ENCODE results near the gene HEXD. TPM values are rescaled to one million over a fixed set of nuclear protein-coding genes. Genes with fewer than 3 reads are reported as not detected.

The HEXD gene
- total RNA-seq, 2 experiments from 2014 or later, result 87.9 to 93.2 TPM

GRCh38 chr17:82446649-82447048 is 28.5 kb downstream of the HEXD start:
- Histone ChIP-seq H3K9me3 (ENCODE audit: low read length) (no peaks in the 10 kb centered on the region), H2AFZ (ENCODE audit: low read length) (no peak overlapping the region), H4K20me1 (ENCODE audit: insufficient read depth, low read length) (peaks cover 3% of the 10 kb centered on the region), H3K27ac (ENCODE audit: low read depth, low read length, poor library complexity, severe bottlenecking) (no peak overlapping the region), H3K9me2 (ENCODE audit: insufficient read depth, low read length) (no peaks in the 10 kb centered on the region), H3K79me2 (ENCODE audit: insufficient read depth, low read depth, low read length) (peaks cover 39% of the 10 kb centered on the region), H3K4me3 (ENCODE audit: low read depth, low read length, poor library complexity, severe bottlenecking) (no peak overlapping the region), H3K4me2 (ENCODE audit: low read length) (no peak overlapping the region), H3K36me3 (ENCODE audit: insufficient read depth, low read length) (peaks cover 74% of the 10 kb centered on the region), H3K4me1 (ENCODE audit: insufficient read depth, low read length, poor library complexity, severe bottlenecking) (peaks cover 39% of the 10 kb centered on the region)
- intact Hi-C loops (cut with micrococcal nuclease; ENCODE audit: unreplicated experiment), result no loop called here
- ChIA-PET CTCF (ENCODE audit: unreplicated experiment) (no interaction called here), POLR2A (interaction anchor here (0.6 kb wide), 1 partner anchor 53 kb away, joined by 3 read pairs; no protein-coding TSS in a partner anchor)
- BruUV-seq (replicated peaks), result no TSS peak
- DNase-seq (ENCODE audit: low spot score), result no peak
- TF ChIP-seq EZH2phosphoT487 (IDR thresholded peaks at IDR 0.05; ENCODE audit: borderline replicate concordance, low read depth, low read length) (no peak), CTCF (conservative IDR thresholded peaks at IDR 0.05; ENCODE audit: low read length) (no peak)

- Histone ChIP-seq H3K4me1 (ENCODE audit: insufficient read depth, low read length, poor library complexity, severe bottlenecking) (peaks cover 40% of the 10 kb centered on the region), H2AFZ (ENCODE audit: low read length) (no peak overlapping the region), H3K9me2 (ENCODE audit: insufficient read depth, low read length) (no peaks in the 10 kb centered on the region), H4K20me1 (ENCODE audit: insufficient read depth, low read length) (peaks cover 3% of the 10 kb centered on the region), H3K4me2 (ENCODE audit: low read length) (peak overlapping the region; percentile 59), H3K9me3 (ENCODE audit: low read length) (peaks cover 11% of the 10 kb centered on the region; the same call in 1 of the 2 replicates), H3K79me2 (ENCODE audit: insufficient read depth, low read depth, low read length) (peaks cover 39% of the 10 kb centered on the region), H3K36me3 (ENCODE audit: insufficient read depth, low read length) (peaks cover 61% of the 10 kb centered on the region), H3K4me3 (ENCODE audit: low read depth, low read length, poor library complexity, severe bottlenecking) (peak overlapping the region; percentile 53), H3K27ac (ENCODE audit: low read depth, low read length, poor library complexity, severe bottlenecking) (peak overlapping the region; percentile 84)
- DNase-seq (ENCODE audit: low spot score), result peak; percentile 34
- intact Hi-C loops (cut with micrococcal nuclease; ENCODE audit: unreplicated experiment), result loop anchor here (2.0 kb wide), 4 partner anchors 77 to 231 kb away; partner anchors contain the start of genes TEX19, UTS2R and WDR45B
- ChIA-PET CTCF (ENCODE audit: unreplicated experiment) (no interaction called here), POLR2A (interaction anchor here (0.6 to 1.9 kb wide), 2 partner anchors 10 to 552 kb away, joined by 4 to 5 read pairs; no protein-coding TSS in a partner anchor)
- BruUV-seq (replicated peaks), result no TSS peak
- TF ChIP-seq CTCF (conservative IDR thresholded peaks at IDR 0.05; ENCODE audit: low read length), result no peak
- no peak for TF ChIP-seq EZH2phosphoT487 (IDR thresholded peaks at IDR 0.05; ENCODE audit: borderline replicate concordance, low read depth, low read length)
These were observed 29.7 kb downstream of the HEXD start for GRCh38 chr17:82447876-82448275.
